ENCODE data around the gene SKIC8.

- TF ChIP-seq EZH2 (IDR thresholded peaks at IDR 0.05; ENCODE audit: borderline replicate concordance, low read depth, low read length, poor library complexity, severe bottlenecking) (no peak), CTCF (conservative IDR thresholded peaks at IDR 0.05; ENCODE audit: low read depth, low read length) (no peak)
Observed at GRCh38 chr15:78291052-78291451, 8.4 kb downstream of the SKIC8 start.

Data from A673 (cell line).